ENCODE data around the gene COL4A2. TPM values are rescaled to one million over a fixed set of nuclear protein-coding genes. Genes with fewer than 3 reads are reported as not detected.
A peak's percentile ranks its signal among the peaks of the same experiment; 100 is the strongest.

Gene COL4A2
- total RNA-seq, 1 donor from 2014 or later: 273 TPM

GRCh38 chr13:110286833-110287819 is 20.0 kb upstream of the COL4A2 start:
- H3K4me1 ChIP-seq: peaks cover 8% of the 10 kb centered on the region

GRCh38 chr13:110289174-110289573 is 17.9 kb upstream of the COL4A2 start:
- no peak overlapping the region for H3K4me3 ChIP-seq
- intact Hi-C loops (cut with DNase I): no loop called here
- no peaks in the 10 kb centered on the region for H3K27me3 ChIP-seq
- H3K4me1 ChIP-seq: peaks cover 18% of the 10 kb centered on the region
- H3K27ac ChIP-seq: no peak overlapping the region
- no peak for TF ChIP-seq CTCF (IDR thresholded peaks at IDR 0.05)
- H3K9me3 ChIP-seq: no peaks in the 10 kb centered on the region
- no peak for DNase-seq
- no peak for ATAC-seq
- H3K36me3 ChIP-seq: peaks cover 3% of the 10 kb centered on the region

More at GRCh38 chr13:110286833-110287819, 20.0 kb upstream of the COL4A2 start:
- Histone ChIP-seq H3K27me3 (no peaks in the 10 kb centered on the region), H3K4me3 (no peak overlapping the region), H3K36me3 (peaks cover 3% of the 10 kb centered on the region), H3K9me3 (no peaks in the 10 kb centered on the region), H3K27ac (no peak overlapping the region)
- peak; percentile 45 for ATAC-seq
- no peak for DNase-seq
- intact Hi-C loops (cut with DNase I): no loop called here
- no peak for TF ChIP-seq CTCF (IDR thresholded peaks at IDR 0.05)

- H3K9me3 ChIP-seq: no peaks in the 10 kb centered on the region
- no peak overlapping the region for H3K4me3 ChIP-seq
- H3K27me3 ChIP-seq: no peaks in the 10 kb centered on the region
- H3K27ac ChIP-seq: no peak overlapping the region
- H3K36me3 ChIP-seq: peaks cover 3% of the 10 kb centered on the region
- intact Hi-C loops (cut with DNase I): no loop called here
- DNase-seq (no peak), ATAC-seq (no peak)
- no peak for TF ChIP-seq CTCF (IDR thresholded peaks at IDR 0.05)
- peaks cover 18% of the 10 kb centered on the region for H3K4me1 ChIP-seq
These were observed 17.4 kb upstream of the COL4A2 start for GRCh38 chr13:110289661-110290060.

- ATAC-seq (no peak), DNase-seq (no peak)
- Histone ChIP-seq H3K4me1 (peaks cover 18% of the 10 kb centered on the region), H3K27me3 (no peaks in the 10 kb centered on the region), H3K27ac (no peak overlapping the region), H3K36me3 (peaks cover 3% of the 10 kb centered on the region), H3K9me3 (no peaks in the 10 kb centered on the region), H3K4me3 (no peak overlapping the region)
- TF ChIP-seq CTCF (IDR thresholded peaks at IDR 0.05): no peak
- intact Hi-C loops (cut with DNase I): no loop called here
These were observed 16.9 kb upstream of the COL4A2 start for GRCh38 chr13:110290153-110290552.

GRCh38 chr13:110290826-110291225 is 16.3 kb upstream of the COL4A2 start:
- TF ChIP-seq CTCF (IDR thresholded peaks at IDR 0.05): no peak
- Histone ChIP-seq H3K27me3 (no peaks in the 10 kb centered on the region), H3K27ac (no peak overlapping the region), H3K9me3 (no peaks in the 10 kb centered on the region), H3K36me3 (peaks cover 3% of the 10 kb centered on the region), H3K4me3 (no peak overlapping the region), H3K4me1 (peaks cover 18% of the 10 kb centered on the region)
- ATAC-seq (no peak), DNase-seq (no peak)
- intact Hi-C loops (cut with DNase I): no loop called here
